GM10248 (cell line): ENCODE data around the gene SRM.

Experiments used
- CTCF ChIA-PET: fragments of 300-600 bp; sonication (Branson Sonifier 250); formaldehyde crosslinking; extraction: SDS; loops from one replicate; lab custom pipeline; 2021; ENCODE audit warnings: antibody characterized with exemption; lab: Yijun Ruan, JAX
- POLR2A ChIA-PET: fragments of 350-650 bp; sonication (Branson Sonifier 250); formaldehyde crosslinking; extraction: SDS; loops from one replicate; lab custom pipeline; 2020; ENCODE audit warnings: antibody characterized with exemption; lab: Yijun Ruan, JAX
- DNase-seq: peaks from one replicate; pipeline ENCODE4 v3.0.0; 2012; ENCODE audit errors: extremely low spot score
- TF ChIP-seq, protein P1 (sequence below): IDR thresholded peaks from 2 replicates; pipeline ENCODE4 v1.5.1; 2012; ENCODE audit warnings: mild to moderate bottlenecking, low read depth; ENCODE audit errors: extremely low read depth, missing control alignments, control extremely low read depth

The SRM gene

DNA sequence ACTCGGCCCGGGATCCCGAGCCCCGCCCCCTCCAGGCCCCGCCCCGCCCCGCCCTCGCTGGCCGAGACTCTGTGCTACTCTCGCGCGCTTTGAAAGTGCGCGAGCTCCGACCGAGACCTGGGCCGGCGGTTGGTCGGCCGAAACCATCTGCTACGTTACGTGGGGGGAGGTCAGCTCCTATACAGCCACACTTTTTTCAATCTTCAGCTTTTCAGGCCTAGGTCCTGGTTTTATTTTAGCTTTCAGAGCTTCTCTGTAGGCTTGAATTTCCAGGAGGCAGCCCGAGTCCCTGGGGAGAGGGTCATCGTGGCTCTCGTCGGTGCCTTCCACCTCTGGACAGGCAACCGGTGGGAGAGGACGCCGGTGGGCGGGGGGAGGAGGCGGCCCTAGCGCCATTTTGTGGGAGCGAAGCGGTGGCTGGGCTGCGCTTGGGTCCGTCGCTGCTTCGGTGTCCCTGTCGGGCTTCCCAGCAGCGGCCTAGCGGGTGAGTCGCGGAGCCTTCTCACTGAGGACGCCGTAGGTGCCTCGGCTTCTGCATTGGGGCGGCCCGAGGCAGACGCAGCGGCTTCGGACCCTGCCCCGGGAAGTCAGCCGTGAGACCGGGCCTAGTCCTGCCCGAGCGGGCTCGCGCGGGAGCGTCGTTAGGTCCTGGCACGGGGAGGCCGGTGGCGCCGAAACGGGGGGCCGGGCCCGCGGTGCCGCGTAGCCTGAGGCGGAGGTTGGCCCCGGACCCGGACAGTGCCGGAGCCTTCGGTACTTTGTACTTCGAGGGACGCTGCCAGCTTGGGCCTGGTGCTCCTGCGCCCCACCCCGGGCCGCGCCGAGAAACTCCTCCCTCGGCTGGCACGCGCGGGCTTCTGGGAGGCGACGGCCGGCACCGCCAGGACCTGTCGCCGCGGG is 47.3 kb downstream of the SRM start, which contains the start of gene TARDBP:
Gene TARDBP, plus strand, starts transcription at position 395 of the 900 bp plus-strand sequence. CDS start 1,074 bp downstream, outside the sequence.
- TF ChIP-seq, protein P1, sequence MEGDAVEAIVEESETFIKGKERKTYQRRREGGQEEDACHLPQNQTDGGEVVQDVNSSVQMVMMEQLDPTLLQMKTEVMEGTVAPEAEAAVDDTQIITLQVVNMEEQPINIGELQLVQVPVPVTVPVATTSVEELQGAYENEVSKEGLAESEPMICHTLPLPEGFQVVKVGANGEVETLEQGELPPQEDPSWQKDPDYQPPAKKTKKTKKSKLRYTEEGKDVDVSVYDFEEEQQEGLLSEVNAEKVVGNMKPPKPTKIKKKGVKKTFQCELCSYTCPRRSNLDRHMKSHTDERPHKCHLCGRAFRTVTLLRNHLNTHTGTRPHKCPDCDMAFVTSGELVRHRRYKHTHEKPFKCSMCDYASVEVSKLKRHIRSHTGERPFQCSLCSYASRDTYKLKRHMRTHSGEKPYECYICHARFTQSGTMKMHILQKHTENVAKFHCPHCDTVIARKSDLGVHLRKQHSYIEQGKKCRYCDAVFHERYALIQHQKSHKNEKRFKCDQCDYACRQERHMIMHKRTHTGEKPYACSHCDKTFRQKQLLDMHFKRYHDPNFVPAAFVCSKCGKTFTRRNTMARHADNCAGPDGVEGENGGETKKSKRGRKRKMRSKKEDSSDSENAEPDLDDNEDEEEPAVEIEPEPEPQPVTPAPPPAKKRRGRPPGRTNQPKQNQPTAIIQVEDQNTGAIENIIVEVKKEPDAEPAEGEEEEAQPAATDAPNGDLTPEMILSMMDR, result no peak
- ChIA-PET CTCF (interaction anchor here (1.1 to 2.3 kb wide), 3 partner anchors 25 to 518 kb away, joined by 3 to 14 read pairs (median 5); no protein-coding TSS in a partner anchor), POLR2A (no interaction called here)
- DNase-seq, result peak; percentile 98
